ELF-1 (cell line): Measurements from ENCODE around the gene PCDHGA3.
"Not testable (repeated sequence)": the region's sequence is repeated elsewhere in the genome, so short reads cannot be mapped to it uniquely, and the experiment has no call there.

Experiments
- DNase-seq: peaks from one replicate; pipeline ENCODE4 v3.0.0-alpha.2; 2016; ENCODE audit warnings: low read depth, low spot score

Gene PCDHGA3

DNA sequence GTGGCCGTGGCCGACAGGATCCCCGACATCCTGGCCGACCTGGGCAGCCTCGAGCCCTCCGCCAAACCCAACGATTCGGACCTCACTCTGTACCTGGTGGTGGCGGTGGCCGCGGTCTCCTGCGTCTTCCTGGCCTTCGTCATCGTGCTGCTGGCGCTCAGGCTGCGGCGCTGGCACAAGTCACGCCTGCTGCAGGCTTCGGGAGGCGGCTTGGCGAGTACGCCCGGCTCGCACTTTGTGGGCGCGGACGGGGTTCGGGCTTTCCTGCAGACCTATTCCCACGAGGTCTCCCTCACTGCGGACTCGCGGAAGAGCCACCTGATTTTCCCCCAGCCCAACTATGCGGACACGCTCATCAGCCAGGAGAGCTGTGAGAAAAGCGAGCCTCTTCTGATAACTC, 2.4 kb downstream of the PCDHGA3 start:
- DNase-seq: not testable (repeated sequence)

DNA sequence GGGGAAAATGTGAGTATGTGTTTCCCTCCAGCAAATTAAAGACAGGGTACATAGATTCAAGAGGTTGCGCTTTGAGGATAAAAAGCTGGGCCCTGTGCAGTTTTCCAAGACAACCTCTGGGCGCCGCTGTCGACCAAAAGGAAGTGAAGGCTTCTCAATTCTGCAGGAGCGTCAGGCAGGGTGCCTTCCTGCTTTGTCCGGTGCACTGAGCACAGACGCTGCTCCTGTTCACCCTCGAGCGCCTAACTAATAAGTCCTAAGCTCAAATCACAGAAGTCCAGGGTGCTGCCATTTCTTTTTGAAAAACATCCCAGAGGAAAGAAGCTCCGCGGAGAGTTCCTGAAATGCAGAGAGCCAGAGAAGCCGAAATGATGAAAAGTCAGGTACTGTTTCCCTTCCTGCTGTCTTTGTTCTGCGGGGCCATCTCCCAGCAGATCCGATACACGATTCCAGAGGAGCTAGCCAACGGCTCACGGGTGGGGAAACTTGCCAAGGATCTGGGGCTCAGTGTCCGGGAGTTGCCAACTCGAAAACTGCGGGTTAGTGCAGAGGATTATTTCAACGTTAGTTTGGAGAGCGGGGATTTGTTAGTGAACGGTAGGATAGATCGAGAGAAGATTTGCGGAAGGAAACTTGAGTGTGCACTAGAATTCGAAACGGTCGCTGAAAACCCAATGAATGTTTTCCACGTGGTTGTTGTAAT, 6.4 kb downstream of the PCDHGA3 start, which contains the start of gene PCDHGB1:
Gene PCDHGB1 (plus strand): TSS at position 183 of the 703 bp plus-strand sequence. CDS start 162 bp downstream, at position 345.
- DNase-seq: peak; percentile 39

DNA sequence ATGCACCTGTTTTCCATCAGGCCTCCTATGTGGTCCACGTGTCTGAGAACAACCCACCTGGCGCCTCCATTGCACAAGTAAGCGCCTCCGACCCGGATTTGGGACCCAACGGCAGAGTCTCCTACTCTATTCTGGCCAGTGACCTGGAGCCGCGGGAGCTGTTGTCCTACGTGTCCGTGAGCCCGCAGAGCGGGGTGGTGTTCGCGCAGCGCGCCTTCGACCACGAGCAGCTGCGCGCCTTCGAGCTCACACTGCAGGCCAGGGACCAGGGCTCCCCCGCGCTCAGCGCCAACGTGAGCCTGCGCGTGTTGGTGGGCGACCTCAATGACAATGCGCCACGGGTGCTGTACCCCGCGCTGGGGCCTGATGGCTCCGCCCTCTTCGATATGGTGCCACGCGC, 8.0 kb downstream of the PCDHGA3 start:
- no peak for DNase-seq

DNA sequence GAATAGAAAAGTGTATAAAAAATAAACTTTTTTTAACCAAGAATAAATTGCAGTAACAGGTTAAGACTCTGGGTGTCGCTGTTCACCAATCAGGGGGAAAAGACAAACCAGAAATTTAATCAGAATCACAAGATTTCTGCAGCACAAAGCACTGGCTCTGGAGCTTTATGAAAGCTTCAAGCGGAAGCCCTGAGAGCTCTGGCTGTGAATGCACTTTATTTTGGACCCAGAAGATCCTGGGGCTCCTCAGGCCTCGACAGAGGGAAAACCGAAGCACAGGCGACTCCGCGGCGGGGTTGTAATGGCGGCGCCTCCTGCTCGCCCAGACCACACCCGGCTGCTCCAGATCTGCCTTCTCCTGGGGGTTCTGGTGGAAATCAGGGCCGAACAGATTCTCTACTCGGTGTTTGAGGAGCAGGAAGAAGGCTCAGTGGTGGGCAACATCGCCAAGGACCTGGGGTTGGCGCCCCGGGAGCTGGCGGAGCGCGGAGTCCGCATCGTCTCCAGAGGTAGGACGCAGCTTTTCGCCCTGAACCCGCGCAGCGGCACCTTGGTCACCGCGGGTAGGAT, 11.4 kb downstream of the PCDHGA3 start, which contains the start of gene PCDHGA4:
Gene PCDHGA4 (plus strand): TSS at position 122 of the 570 bp plus-strand sequence. CDS start 87 bp downstream, at position 209.
- no peak for DNase-seq

DNA sequence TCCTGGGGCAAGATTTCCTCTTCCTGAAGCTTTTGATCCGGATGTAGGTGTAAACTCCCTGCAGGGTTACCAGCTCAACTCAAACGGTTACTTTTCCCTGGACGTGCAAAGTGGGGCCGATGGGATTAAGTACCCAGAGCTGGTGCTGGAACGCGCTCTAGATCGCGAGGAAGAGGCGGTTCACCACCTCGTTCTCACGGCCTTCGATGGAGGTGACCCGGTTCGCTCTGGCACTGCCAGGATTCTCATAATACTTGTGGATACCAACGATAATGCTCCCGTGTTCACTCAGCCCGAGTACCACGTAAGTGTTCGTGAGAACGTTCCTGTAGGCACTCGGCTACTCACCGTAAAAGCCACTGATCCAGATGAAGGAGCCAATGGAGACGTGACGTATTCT, 12.0 kb downstream of the PCDHGA3 start:
- no peak for DNase-seq

DNA sequence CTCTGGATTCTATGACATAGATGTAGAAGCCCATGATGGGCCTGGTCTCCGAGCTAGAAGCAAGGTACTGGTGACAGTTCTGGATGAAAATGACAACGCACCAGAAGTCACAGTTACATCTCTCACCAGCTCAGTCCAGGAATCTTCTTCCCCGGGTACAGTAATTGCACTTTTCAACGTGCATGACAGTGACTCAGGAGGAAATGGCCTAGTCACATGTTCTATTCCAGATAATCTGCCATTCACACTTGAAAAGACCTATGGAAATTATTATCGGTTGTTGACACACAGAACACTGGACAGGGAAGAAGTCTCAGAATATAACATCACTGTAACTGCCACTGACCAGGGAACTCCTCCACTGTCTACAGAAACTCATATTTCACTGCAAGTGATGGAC, 12.5 kb downstream of the PCDHGA3 start:
- no peak for DNase-seq

DNA sequence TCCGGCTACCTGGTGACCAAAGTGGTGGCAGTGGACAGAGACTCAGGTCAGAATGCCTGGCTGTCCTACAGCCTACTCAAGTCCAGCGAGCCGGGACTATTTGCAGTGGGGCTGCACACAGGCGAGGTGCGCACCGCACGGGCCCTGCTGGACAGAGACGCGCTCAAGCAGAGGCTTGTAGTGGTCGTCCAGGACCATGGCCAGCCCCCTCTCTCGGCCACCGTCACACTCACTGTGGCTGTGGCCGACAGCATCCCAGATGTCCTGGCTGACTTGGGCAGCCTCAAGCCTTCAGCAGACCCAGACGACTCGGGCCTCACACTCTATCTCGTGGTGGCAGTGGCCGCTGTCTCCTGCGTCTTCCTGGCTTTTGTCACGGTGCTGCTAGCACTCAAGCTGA, 13.3 kb downstream of the PCDHGA3 start:
- no peak for DNase-seq

DNA sequence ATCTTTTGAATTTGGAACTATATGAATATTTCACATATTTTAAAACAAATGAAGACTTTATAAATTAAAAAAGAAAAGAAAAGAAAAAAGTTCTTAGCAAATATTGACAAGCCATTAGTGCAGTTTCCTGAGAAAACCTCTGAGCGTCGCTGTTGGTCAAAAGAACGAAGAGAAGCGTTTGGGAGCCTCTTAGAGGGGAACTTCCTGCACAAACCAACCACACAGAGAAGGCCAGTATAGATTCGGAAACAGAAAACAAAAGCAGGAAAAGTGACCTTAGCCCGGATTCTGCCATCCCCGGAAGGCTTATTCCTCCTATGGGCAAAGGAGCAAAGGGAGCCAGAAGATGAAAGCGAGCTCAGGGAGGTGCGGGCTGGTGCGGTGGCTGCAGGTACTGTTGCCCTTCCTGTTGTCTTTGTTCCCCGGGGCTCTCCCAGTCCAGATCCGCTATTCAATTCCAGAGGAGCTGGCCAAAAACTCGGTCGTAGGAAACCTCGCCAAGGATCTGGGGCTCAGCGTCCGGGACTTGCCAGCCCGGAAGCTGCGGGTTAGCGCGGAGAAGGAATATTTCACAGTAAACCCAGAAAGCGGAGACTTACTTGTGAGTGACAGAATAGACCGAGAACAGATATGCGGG, 16.3 kb downstream of the PCDHGA3 start, which contains the start of gene PCDHGB2:
Gene PCDHGB2 (plus strand): TSS at position 205 of the 637 bp plus-strand sequence. CDS start 142 bp downstream, at position 347.
- no peak for DNase-seq

DNA sequence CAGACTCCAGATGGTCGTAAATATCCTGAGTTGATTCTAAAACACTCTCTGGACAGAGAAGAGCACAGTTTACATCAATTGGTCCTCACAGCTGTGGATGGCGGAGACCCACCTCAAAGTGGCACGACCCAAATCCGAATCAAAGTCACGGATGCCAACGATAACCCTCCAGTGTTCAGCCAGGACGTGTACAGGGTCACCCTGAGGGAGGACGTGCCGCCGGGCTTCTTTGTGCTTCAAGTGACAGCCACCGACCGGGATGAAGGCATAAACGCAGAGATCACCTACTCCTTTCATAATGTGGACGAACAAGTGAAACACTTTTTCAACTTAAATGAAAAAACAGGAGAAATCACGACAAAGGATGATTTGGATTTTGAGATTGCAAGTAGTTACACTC, 17.1 kb downstream of the PCDHGA3 start:
- DNase-seq: no peak

DNA sequence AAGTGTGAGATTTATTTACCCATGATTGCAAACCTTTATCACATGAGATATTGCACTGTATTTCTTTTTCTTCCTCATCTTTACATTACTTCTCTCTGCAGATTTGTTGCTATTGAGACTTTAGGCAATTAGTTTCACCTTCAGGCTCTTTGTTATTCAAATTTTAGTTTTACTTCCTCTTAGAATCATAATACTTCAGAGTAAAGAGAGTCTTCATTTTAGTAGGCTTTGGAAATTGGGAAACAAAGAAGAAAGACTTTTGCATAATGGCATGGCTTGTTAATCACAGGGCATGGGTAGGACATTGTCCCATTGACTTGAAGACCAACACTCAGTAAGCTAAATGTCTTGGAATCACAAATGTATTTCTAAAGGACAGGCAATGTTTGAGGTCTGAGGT, 19.1 kb downstream of the PCDHGA3 start:
- DNase-seq: no peak

DNA sequence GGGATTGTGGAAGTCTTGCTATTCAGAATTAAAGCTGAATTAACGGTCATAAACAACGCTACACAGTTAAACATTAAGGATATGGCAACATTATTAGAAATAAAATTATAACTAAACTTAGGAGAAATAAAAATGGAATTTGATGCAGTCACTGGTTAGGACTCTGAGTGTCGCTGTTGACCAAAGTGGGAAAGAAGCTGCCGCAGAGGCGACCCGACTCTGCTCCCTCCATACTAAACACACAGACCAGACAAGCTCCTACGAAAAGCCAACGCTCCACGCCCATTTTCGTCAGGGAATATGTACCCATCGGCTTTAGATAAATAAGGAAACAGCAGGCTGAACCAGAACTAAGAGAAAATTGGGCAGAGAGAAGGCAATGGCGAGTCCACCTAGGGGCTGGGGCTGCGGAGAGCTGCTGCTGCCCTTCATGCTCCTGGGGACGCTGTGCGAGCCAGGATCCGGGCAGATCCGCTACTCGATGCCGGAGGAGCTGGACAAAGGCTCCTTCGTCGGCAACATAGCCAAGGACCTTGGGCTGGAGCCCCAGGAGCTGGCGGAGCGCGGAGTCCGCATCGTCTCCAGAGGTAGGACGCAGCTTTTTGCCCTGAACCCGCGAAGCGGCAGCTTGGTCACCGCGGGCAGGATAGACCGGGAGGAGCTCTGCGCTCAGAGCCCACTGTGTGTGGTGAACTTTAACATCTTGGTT, 20.5 kb downstream of the PCDHGA3 start, which contains the start of gene PCDHGA5:
Gene PCDHGA5 (plus strand): TSS at position 211 of the 709 bp plus-strand sequence. CDS start 169 bp downstream, at position 380.
- no peak for DNase-seq

DNA sequence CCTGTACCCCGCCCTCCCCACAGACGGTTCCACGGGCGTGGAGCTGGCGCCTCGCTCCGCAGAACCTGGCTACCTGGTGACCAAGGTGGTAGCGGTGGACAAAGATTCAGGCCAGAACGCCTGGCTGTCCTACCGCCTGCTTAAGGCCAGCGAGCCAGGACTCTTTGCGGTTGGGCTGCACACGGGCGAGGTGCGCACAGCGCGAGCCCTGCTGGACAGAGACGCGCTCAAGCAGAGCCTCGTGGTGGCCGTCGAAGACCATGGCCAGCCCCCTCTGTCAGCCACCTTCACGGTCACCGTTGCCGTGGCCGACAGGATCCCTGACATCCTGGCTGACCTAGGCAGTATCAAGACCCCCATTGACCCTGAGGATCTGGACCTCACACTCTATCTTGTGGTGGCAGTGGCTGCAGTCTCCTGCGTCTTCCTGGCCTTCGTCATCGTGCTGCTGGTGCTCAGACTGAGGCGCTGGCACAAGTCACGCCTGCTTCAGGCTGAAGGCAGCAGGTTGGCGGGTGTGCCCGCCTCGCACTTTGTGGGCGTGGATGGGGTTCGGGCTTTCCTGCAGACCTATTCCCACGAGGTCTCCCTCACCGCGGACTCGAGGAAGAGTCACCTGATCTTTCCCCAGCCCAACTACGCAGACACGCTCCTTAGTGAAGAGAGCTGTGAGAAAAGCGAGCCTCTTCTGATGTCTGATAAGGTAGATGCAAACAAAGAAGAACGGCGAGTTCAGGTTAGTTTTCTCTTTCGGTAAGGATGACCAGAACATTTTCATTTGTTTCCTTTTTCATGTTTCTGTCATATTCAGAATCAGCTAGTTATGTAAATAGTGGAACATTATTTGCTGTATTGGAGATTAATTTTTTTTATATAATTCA, 22.6 kb downstream of the PCDHGA3 start:
- DNase-seq: no peak

DNA sequence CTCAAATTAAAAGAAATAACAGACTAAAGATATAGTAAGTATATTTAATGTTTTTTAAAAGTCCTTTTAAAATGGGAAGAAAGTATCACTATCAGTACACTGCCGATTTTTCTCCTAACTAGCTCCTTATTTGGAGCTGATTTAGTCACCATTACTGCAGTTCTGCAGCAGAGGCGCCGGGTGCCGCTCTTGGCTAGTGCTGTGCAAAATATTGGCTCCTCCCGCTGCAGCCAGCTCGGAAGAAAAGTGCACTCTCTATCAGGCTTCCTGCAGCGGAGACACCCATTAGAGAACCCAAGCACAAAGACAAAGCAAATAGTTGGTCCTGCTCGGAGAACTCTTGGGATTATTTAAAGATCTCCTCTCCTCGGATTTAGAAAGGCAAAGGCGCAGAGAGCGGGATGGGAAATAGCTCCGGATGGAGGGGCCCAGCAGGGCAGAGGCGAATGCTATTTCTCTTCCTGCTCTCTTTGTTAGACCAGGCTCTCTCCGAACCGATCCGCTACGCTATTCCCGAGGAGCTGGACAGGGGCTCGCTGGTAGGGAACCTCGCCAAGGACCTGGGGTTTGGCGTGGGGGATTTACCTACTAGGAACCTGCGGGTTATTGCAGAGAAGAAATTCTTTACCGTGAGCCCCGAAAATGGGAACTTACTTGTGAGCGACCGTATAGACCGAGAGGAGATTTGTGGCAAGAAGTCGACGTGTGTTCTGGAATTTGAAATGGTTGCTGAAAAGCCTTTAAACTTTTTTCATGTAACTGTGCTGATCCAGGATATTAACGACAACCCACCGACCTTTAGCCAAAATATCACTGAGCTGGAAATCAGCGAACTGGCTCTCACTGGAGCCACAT, 26.6 kb downstream of the PCDHGA3 start, which contains the start of gene PCDHGB3:
Gene PCDHGB3 (plus strand): TSS at position 249 of the 855 bp plus-strand sequence. CDS start 153 bp downstream, at position 402.
- DNase-seq: no peak

DNA sequence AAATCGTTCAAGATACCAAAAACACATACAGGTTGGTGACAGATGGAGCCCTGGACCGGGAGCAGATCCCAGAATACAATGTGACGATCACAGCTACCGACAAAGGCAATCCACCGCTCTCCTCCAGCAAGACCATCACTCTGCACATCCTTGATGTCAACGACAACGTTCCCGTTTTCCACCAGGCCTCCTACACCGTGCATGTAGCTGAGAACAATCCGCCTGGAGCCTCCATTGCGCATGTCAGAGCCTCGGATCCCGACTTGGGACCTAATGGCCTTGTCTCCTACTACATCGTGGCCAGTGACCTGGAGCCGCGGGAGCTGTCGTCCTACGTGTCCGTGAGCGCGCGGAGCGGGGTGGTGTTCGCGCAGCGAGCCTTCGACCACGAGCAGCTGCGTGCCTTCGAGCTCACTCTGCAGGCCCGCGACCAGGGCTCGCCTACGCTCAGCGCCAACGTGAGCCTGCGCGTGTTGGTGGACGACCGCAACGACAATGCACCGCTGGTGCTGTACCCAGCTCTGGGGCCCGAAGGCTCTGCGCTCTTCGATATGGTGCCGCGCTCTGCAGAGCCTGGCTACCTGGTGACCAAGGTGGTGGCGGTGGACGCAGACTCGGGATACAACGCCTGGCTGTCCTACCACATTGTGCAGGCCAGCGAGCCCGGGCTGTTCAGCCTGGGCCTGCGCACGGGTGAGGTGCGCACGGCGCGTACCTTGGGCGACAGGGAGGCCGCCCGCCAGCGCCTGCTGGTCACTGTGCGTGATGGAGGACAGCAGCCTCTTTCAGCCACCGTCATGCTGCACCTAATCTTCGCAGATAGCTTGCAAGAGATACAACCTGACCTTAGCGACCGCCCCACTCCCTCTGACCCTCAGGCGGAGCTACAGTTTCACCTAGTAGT, 28.2 kb downstream of the PCDHGA3 start:
- no peak for DNase-seq

DNA sequence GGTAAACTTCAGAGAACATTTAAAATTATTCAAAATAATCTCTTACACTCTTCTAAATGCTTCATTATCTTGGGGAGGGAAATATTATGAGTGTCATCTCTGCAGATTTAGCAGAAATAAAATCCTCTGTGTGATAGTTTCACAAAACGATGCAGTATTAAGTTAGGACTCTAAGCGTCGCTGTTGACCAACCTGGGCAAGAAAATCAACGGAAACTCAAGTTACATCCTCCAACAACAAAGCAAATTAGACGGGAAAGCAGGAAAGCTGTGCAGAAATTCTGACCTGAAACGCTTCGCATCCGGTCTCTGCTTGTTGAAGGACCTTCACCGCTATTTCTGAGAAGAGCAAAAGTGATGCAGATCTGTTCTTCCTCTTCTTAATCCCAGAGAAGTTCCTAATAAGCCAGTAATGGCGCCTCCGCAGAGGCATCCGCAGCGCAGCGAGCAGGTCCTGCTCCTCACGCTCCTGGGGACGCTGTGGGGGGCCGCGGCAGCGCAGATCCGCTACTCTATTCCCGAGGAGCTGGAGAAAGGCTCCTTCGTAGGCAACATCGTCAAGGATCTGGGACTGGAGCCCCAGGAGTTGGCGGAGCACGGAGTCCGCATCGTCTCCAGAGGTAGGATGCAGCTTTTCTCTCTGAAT, 30.2 kb downstream of the PCDHGA3 start, which contains the start of gene PCDHGA6:
Gene PCDHGA6 (plus strand): TSS at position 219 of the 645 bp plus-strand sequence. CDS start 193 bp downstream, at position 412.
- DNase-seq: peak; percentile 60

DNA sequence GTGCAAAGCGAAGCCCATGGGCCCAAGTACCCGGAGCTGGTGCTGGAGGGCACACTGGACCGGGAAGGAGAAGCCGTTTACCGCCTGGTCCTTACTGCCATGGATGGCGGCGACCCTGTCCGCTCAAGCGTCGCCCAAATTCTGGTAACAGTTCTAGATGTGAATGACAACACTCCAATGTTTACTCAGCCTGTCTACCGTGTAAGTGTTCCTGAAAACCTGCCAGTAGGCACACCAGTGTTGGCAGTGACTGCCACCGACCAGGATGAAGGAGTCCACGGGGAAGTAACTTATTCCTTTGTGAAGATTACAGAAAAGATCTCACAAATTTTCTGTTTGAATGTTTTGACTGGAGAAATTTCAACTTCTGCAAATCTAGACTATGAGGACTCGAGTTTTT, 31.0 kb downstream of the PCDHGA3 start:
- DNase-seq: no peak

DNA sequence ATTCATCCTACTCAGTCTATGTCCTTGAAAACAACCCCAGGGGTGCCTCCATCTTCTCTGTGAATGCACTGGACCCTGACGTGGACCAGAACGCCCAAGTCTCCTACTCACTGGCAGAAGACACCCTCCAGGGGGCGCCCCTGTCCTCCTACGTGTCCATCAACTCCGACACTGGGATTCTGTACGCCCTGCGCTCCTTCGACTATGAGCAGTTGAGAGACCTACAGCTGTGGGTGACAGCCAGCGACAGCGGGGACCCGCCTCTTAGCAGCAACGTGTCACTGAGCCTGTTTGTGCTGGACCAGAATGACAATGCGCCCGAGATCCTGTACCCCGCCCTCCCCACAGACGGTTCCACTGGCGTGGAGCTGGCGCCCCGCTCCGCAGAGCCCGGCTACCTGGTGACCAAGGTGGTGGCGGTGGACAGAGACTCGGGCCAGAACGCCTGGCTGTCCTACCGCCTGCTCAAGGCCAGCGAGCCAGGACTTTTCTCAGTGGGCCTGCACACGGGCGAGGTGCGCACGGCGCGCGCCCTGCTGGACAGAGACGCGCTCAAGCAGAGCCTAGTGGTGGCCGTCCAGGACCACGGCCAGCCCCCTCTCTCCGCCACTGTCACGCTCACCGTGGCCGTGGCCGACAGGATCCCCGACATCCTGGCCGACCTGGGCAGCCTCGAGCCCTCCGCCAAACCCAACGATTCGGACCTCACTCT, 32.0 kb downstream of the PCDHGA3 start:
- DNase-seq: not testable (repeated sequence)
